ENCODE results near the gene PRDX3. TPM values are rescaled to one million over a fixed set of nuclear protein-coding genes. Genes with fewer than 3 reads are reported as not detected.
A peak's percentile ranks its signal among the peaks of the same experiment; 100 is the strongest.

Gene PRDX3
- total RNA-seq, 3 donors from 2014 or later (not counting 1 experiment from before 2014, with no cell fraction given), result 12.5 to 17.4 (median 15.3) TPM

- Mint-ChIP-seq H3K27me3 (ENCODE audit: low read depth in 2 of 2) (no peaks in the 10 kb centered on the region), H3K9me3 (no peaks in the 10 kb centered on the region), H3K36me3 (no peaks in the 10 kb centered on the region), H3K27ac (peak overlapping the region; percentile 94), H3K4me3 (peak overlapping the region; percentile 95), H3K4me1 (peaks cover 40 to 41% of the 10 kb centered on the region in 2 donors)
- TF ChIP-seq, protein P1, sequence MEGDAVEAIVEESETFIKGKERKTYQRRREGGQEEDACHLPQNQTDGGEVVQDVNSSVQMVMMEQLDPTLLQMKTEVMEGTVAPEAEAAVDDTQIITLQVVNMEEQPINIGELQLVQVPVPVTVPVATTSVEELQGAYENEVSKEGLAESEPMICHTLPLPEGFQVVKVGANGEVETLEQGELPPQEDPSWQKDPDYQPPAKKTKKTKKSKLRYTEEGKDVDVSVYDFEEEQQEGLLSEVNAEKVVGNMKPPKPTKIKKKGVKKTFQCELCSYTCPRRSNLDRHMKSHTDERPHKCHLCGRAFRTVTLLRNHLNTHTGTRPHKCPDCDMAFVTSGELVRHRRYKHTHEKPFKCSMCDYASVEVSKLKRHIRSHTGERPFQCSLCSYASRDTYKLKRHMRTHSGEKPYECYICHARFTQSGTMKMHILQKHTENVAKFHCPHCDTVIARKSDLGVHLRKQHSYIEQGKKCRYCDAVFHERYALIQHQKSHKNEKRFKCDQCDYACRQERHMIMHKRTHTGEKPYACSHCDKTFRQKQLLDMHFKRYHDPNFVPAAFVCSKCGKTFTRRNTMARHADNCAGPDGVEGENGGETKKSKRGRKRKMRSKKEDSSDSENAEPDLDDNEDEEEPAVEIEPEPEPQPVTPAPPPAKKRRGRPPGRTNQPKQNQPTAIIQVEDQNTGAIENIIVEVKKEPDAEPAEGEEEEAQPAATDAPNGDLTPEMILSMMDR (IDR thresholded peaks at IDR 0.05), result peak; percentile 74
- DNase-seq (peak; percentile 74 to 86), ATAC-seq (peak; percentile 48 to 79 (median 66))
- H3K27me3 ChIP-seq (ENCODE audit: control insufficient read depth, insufficient read depth, low read length), result no peaks in the 10 kb centered on the region
- H3K4me3 ChIP-seq (ENCODE audit: low read length), result peak overlapping the region; percentile 31
- peaks cover 32% of the 10 kb centered on the region for H3K4me1 ChIP-seq (ENCODE audit: control insufficient read depth, insufficient read depth, low read length)
- H3K36me3 ChIP-seq (ENCODE audit: control insufficient read depth, insufficient read depth, low read length), result no peaks in the 10 kb centered on the region
- intact Hi-C loops (cut with micrococcal nuclease), result loop anchor here (1.0 to 2.0 kb wide), 4 partner anchors 28 to 239 kb away; partner anchors contain the start of gene PRDX3
- H3K27ac ChIP-seq (ENCODE audit: low read length), result peak overlapping the region; percentile 70
- WGBS (ENCODE audit: insufficient coverage), result under 1% methylated on average over 97 of the region's 97 CpGs
- H3K9me3 ChIP-seq (ENCODE audit: control insufficient read depth, insufficient read depth, low read length), result no peaks in the 10 kb centered on the region
These were observed 28.2 kb upstream of the PRDX3 start for GRCh38 chr10:119206603-119207365.

- H3K4me1 Mint-ChIP-seq, result peaks cover 34% of the 10 kb centered on the region in 2 donors
- H3K27ac Mint-ChIP-seq, result peak overlapping the region; percentile 94
- H3K27me3 Mint-ChIP-seq (ENCODE audit: low read depth in 2 of 2), result no peaks in the 10 kb centered on the region
- no peaks in the 10 kb centered on the region for H3K9me3 Mint-ChIP-seq
- TF ChIP-seq, protein P1 (IDR thresholded peaks at IDR 0.05), result no peak
- Histone ChIP-seq H3K9me3 (ENCODE audit: control insufficient read depth, insufficient read depth, low read length) (no peaks in the 10 kb centered on the region), H3K4me3 (ENCODE audit: low read length) (peak overlapping the region; percentile 31), H3K27ac (ENCODE audit: low read length) (peak overlapping the region; percentile 70), H3K4me1 (ENCODE audit: control insufficient read depth, insufficient read depth, low read length) (peaks cover 27% of the 10 kb centered on the region), H3K27me3 (ENCODE audit: control insufficient read depth, insufficient read depth, low read length) (no peaks in the 10 kb centered on the region), H3K36me3 (ENCODE audit: control insufficient read depth, insufficient read depth, low read length) (no peaks in the 10 kb centered on the region)
- DNase-seq (peak; percentile 23 to 58), ATAC-seq (no peak)
- peak overlapping the region; percentile 95 for H3K4me3 Mint-ChIP-seq
- no peaks in the 10 kb centered on the region for H3K36me3 Mint-ChIP-seq
- WGBS (ENCODE audit: insufficient coverage), result 28% methylated on average over 17 of the region's 17 CpGs
- intact Hi-C loops (cut with micrococcal nuclease), result loop anchor here (1.0 to 2.0 kb wide), 4 partner anchors 27 to 239 kb away; partner anchors contain the start of gene PRDX3
These were observed 27.4 kb upstream of the PRDX3 start for GRCh38 chr10:119205894-119206602.

GRCh38 chr10:119203006-119203405 lies 24.4 kb upstream of the PRDX3 start:
- H3K4me1 ChIP-seq (ENCODE audit: control insufficient read depth, insufficient read depth, low read length), result peaks cover 12% of the 10 kb centered on the region
- H3K4me3 Mint-ChIP-seq, result no peak overlapping the region
- no peaks in the 10 kb centered on the region for H3K9me3 ChIP-seq (ENCODE audit: control insufficient read depth, insufficient read depth, low read length)
- no peak for ATAC-seq
- H3K27me3 Mint-ChIP-seq (ENCODE audit: low read depth in 2 of 2), result peaks cover 0 to 2% of the 10 kb centered on the region in 2 donors
- no peaks in the 10 kb centered on the region for H3K27me3 ChIP-seq (ENCODE audit: control insufficient read depth, insufficient read depth, low read length)
- no peaks in the 10 kb centered on the region for H3K36me3 Mint-ChIP-seq
- TF ChIP-seq, protein P1 (IDR thresholded peaks at IDR 0.05), result no peak
- no peak overlapping the region for H3K27ac ChIP-seq (ENCODE audit: low read length)
- H3K4me1 Mint-ChIP-seq, result peaks cover 22 to 29% of the 10 kb centered on the region in 2 donors
- intact Hi-C loops (cut with micrococcal nuclease), result no loop called here
- no peak overlapping the region for H3K4me3 ChIP-seq (ENCODE audit: low read length)
- 94% methylated on average over 4 of the region's 4 CpGs for whole genome bisulfite sequencing (ENCODE audit: insufficient coverage)
- no peaks in the 10 kb centered on the region for H3K9me3 Mint-ChIP-seq
- DNase-seq, result no peak
- no peak overlapping the region for H3K27ac Mint-ChIP-seq
- H3K36me3 ChIP-seq (ENCODE audit: control insufficient read depth, insufficient read depth, low read length), result no peaks in the 10 kb centered on the region
